Vagina (tissue), 2 donors: ENCODE results near the gene DDX10. TPM values are rescaled to one million over a fixed set of nuclear protein-coding genes. Genes with fewer than 3 reads are reported as not detected.

ENCODE experiments used
- DNase-seq, 2 donors: peaks; one replicate each; pipeline ENCODE4 v3.0.0-alpha.2; 2017; ENCODE audit errors: extremely low spot score in 2 of 2
- H3K27ac ChIP-seq: fragments of 200-600 bp; sonication (generic); one replicate; pipeline ENCODE4 v1.5.1; 2019
- H3K27me3 ChIP-seq: fragments of 200-600 bp; sonication (generic); one replicate; pipeline ENCODE4 v1.5.1; 2019
- H3K36me3 ChIP-seq, 2 donors: fragments of 200-600 bp; sonication (generic); one replicate each; pipeline ENCODE4 v1.5.1; 2017 to 2019
- H3K4me1 ChIP-seq: fragments of 200-600 bp; sonication (generic); one replicate; pipeline ENCODE4 v1.5.1; 2019
- H3K4me3 ChIP-seq, 2 donors: fragments of 200-600 bp; sonication (generic); 1 replicate in 1 of 2; 2 replicates in 1 of 2; pipeline ENCODE4 v1.5.1; 2016 to 2019
- H3K9me3 ChIP-seq: fragments of 200-600 bp; sonication (generic); one replicate; pipeline ENCODE4 v1.5.1; 2019
- POLR2A ChIP-seq, 2 donors: fragments of 450-650 bp; IDR thresholded peaks; one replicate each; pipeline ENCODE4 v1.6.1; 2017; ENCODE audit warnings: antibody characterized with exemption in 2 of 2, mild to moderate bottlenecking in 2 of 2, moderate library complexity in 2 of 2
- POLR2AphosphoS5 ChIP-seq, 2 donors: sonication (generic); formaldehyde crosslinking; IDR thresholded peaks; one replicate each; pipeline ENCODE4 v1.9.0; 2017; ENCODE audit warnings: antibody characterized with exemption in 2 of 2, mild to moderate bottlenecking in 2 of 2, low read depth in 1 of 2; ENCODE audit not compliant: insufficient read depth in 1 of 2
- intact Hi-C: fragments of 100-400 bp; cut with DNase I; formaldehyde crosslinking; loops from one replicate; pipeline ENCODE4 v1.15.1; 2023
- total RNA-seq: library from RNA; depleted of rRNA; stranded (reverse); fragments of >200 nt; gene quantifications from one replicate; pipeline ENCODE4 v1.2.3, GENCODE V29; 2016
- TF ChIP-seq, protein P1 (sequence below), 3 experiments: fragments of 450-650 bp in 2 of 3; fragments of 200-600 bp in 1 of 3; sonication (generic) in 1 of 3; IDR thresholded peaks; one replicate each; pipeline ENCODE4 v1.5.1; 2017 to 2019; ENCODE audit warnings: antibody characterized with exemption in 3 of 3, mild to moderate bottlenecking in 2 of 3, moderate library complexity in 2 of 3

DDX10 gene
- total RNA-seq, 1 donor from 2014 or later, result 23.8 TPM

DNA sequence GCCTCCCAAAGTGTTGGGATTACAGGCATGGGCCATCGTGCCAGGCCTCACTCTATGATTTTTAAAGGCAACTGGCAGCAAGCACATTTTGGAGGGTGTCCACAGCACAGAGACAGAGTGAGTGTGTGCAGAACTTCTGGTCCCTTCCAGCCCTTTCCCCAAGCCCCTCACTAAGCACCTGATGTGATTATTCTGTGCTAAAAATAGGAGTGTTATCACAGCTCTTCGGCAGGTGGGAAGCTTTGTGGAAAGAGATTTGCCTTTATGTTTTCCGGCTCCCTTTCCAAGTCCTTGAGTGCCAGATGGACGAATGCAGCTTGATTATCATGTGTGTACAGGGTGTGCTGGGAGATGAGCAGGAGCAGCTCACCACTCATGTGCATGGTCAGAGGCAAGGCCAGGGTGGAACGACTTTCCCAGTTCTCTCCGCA lies 310.8 kb downstream of the DDX10 start:
- no peaks in the 10 kb centered on the region for H3K9me3 ChIP-seq
- TF ChIP-seq, protein P1, sequence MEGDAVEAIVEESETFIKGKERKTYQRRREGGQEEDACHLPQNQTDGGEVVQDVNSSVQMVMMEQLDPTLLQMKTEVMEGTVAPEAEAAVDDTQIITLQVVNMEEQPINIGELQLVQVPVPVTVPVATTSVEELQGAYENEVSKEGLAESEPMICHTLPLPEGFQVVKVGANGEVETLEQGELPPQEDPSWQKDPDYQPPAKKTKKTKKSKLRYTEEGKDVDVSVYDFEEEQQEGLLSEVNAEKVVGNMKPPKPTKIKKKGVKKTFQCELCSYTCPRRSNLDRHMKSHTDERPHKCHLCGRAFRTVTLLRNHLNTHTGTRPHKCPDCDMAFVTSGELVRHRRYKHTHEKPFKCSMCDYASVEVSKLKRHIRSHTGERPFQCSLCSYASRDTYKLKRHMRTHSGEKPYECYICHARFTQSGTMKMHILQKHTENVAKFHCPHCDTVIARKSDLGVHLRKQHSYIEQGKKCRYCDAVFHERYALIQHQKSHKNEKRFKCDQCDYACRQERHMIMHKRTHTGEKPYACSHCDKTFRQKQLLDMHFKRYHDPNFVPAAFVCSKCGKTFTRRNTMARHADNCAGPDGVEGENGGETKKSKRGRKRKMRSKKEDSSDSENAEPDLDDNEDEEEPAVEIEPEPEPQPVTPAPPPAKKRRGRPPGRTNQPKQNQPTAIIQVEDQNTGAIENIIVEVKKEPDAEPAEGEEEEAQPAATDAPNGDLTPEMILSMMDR (IDR thresholded peaks at IDR 0.05), result no peak
- TF ChIP-seq POLR2A (IDR thresholded peaks at IDR 0.05), result no peak
- no peak for TF ChIP-seq POLR2AphosphoS5 (IDR thresholded peaks at IDR 0.05; ENCODE audit: insufficient read depth in 1 of 2, low read depth in 1 of 2)
- intact Hi-C loops, result no loop called here
- no peak for DNase-seq
- H3K4me3 ChIP-seq, result no peak overlapping the region
- H3K27me3 ChIP-seq, result no peaks in the 10 kb centered on the region
- H3K4me1 ChIP-seq, result no peaks in the 10 kb centered on the region
- H3K36me3 ChIP-seq, result no peaks in the 10 kb centered on the region
- no peak overlapping the region for H3K27ac ChIP-seq

DNA sequence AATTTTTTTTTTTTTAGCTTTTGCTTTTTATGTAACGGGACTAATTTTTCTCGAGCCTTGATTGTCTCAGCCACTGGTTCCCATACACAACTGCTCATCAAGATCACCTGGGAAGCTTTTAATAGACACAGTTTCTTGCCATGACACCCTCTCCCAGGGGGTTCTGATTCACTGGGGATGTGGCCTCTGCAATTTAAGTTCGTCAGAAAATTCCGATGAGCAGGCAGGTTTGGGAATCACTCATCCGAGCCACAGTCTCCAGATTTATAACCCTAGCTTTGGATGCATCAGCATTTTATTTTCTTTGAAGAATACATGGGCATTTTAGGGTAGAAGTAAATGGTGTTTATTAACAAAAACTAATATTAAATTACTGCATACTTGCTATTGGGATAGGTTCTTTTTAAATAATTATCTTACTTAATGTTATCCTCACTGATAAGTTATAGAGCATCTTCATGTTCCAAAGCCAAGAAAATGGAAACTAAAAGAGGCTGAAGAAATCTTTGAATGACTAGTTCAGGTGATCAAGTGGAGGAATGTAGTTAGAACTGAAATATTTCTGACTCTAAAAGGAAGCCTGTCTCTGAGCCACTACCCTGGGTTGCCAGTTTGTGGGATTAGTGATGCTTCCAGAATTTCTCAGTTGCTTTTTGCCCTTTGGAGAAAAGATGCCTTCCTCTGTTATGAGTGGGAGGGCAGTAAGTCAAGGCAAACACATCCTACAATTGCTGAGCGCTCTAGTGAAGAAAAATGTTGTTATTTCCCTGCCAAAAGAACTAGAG lies 319.0 kb downstream of the DDX10 start:
- Histone ChIP-seq H3K4me1 (no peaks in the 10 kb centered on the region), H3K4me3 (no peak overlapping the region), H3K36me3 (no peaks in the 10 kb centered on the region), H3K27ac (no peak overlapping the region), H3K9me3 (no peaks in the 10 kb centered on the region), H3K27me3 (no peaks in the 10 kb centered on the region)
- TF ChIP-seq, protein P1 (IDR thresholded peaks at IDR 0.05), result no peak
- TF ChIP-seq POLR2AphosphoS5 (IDR thresholded peaks at IDR 0.05; ENCODE audit: insufficient read depth in 1 of 2, low read depth in 1 of 2) (no peak), POLR2A (IDR thresholded peaks at IDR 0.05) (no peak)
- intact Hi-C loops, result no loop called here
- DNase-seq, result no peak

DNA sequence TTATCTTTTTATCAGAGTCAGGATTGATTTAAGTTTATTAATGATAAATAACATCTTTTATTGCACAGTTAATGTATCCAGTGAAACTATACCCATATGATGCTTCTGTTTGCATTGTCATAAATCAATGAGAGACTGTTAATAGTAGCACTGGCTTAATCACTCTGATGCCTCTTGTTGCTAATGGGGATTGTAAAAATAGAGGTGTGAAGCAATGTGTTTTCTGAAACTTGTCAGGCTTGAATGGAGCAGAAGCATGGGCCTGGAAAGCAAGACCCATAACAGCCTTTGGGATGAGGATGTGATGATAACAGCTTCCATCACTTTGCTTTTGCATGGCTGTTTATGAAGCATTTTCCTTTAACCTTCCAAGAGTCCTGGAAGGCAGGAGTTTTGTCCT lies 319.7 kb downstream of the DDX10 start:
- intact Hi-C loops, result no loop called here
- no peaks in the 10 kb centered on the region for H3K27me3 ChIP-seq
- H3K9me3 ChIP-seq, result no peaks in the 10 kb centered on the region
- no peaks in the 10 kb centered on the region for H3K4me1 ChIP-seq
- TF ChIP-seq POLR2A (IDR thresholded peaks at IDR 0.05), result no peak
- TF ChIP-seq POLR2AphosphoS5 (IDR thresholded peaks at IDR 0.05; ENCODE audit: insufficient read depth in 1 of 2, low read depth in 1 of 2), result no peak
- TF ChIP-seq, protein P1 (IDR thresholded peaks at IDR 0.05), result no peak
- no peak overlapping the region for H3K4me3 ChIP-seq
- H3K27ac ChIP-seq, result no peak overlapping the region
- DNase-seq, result no peak
- no peaks in the 10 kb centered on the region for H3K36me3 ChIP-seq

DNA sequence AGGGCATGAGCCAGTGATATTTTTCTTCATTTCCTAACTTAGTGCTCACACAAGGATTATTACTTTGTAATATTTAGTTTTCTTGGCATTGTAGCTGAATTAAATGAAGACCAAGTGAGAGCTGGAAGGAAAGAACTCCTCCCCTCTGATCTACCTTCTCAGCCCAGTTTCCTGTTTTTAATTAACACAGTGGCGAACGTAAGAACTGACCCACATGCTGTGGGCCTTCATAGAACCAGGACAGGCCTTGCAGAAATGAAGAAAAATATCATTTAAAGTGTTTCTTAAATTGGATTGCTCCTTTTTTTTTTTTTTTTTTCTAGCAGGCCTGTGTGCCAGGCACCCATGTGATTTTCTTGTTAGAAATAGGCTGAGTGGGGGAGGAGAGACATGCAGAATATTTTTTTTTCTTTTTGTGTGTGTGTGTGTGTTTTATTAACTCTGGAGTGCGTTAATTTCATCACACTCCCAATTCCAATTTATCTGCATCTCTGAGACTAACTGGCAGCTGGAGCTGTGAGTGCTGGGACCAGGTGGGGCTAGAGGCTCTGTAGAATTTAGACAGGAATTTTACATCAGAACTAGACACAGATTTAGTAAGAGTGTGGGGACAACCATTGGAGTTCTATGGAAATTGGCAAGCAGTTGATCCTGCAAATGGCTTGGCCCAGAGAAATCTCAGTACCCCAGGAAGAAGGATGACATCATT lies 320.5 kb downstream of the DDX10 start:
- no peaks in the 10 kb centered on the region for H3K9me3 ChIP-seq
- intact Hi-C loops, result no loop called here
- no peak overlapping the region for H3K4me3 ChIP-seq
- DNase-seq, result no peak
- H3K27ac ChIP-seq, result no peak overlapping the region
- no peaks in the 10 kb centered on the region for H3K27me3 ChIP-seq
- no peaks in the 10 kb centered on the region for H3K36me3 ChIP-seq
- no peak for TF ChIP-seq POLR2A (IDR thresholded peaks at IDR 0.05)
- H3K4me1 ChIP-seq, result no peaks in the 10 kb centered on the region

DNA sequence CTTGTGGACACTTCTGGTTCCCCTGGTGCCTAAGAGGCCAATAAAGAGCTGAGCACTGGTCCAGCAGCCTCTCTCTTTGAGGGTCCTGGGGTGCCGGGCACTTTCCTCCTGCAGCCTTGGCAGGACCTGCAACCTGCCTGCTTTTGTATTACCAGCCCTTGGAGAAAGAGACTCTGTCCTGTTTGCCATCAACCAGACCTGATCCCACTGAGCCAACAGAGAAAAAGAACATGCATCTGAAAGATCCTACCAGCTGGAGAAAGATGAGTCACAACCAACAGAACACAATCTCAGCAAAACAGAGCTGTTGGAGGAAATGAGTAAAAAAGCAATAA lies 321.0 kb downstream of the DDX10 start:
- no peak for DNase-seq
- intact Hi-C loops, result no loop called here
- no peaks in the 10 kb centered on the region for H3K36me3 ChIP-seq
- no peak overlapping the region for H3K27ac ChIP-seq
- no peaks in the 10 kb centered on the region for H3K9me3 ChIP-seq
- no peaks in the 10 kb centered on the region for H3K4me1 ChIP-seq
- TF ChIP-seq POLR2AphosphoS5 (IDR thresholded peaks at IDR 0.05; ENCODE audit: insufficient read depth in 1 of 2, low read depth in 1 of 2) (no peak), POLR2A (IDR thresholded peaks at IDR 0.05) (no peak)
- TF ChIP-seq, protein P1 (IDR thresholded peaks at IDR 0.05), result no peak
- H3K27me3 ChIP-seq, result no peaks in the 10 kb centered on the region
- H3K4me3 ChIP-seq, result no peak overlapping the region

Other genes starting within 250 kb of the DDX10 start
- gene C11orf65, start 197.5 kb upstream of the DDX10 start, total RNA-seq, result 0.25 TPM
- 24.8 TPM for gene POGLUT3, start 166.7 kb upstream of the DDX10 start, total RNA-seq
- 16.7 TPM for gene EXPH5, start 71.3 kb upstream of the DDX10 start, total RNA-seq